Medulla oblongata (tissue), 1 donor: ENCODE data around the gene ALG8.

ENCODE experiments used
- DNase-seq: peaks from one replicate; pipeline ENCODE4 v3.0.0-alpha.2; 2015; ENCODE audit errors: extremely low spot score

Gene ALG8

GRCh38 chr11:78160557-78160956, 21.1 kb upstream of the ALG8 start:
- DNase-seq = no peak

GRCh38 chr11:78158987-78159652, 19.7 kb upstream of the ALG8 start:
- peak; percentile 73 for DNase-seq

GRCh38 chr11:78156127-78156844, 16.9 kb upstream of the ALG8 start:
- no peak for DNase-seq

GRCh38 chr11:78151804-78152203, 12.4 kb upstream of the ALG8 start:
- DNase-seq = no peak

GRCh38 chr11:78150754-78151153, 11.3 kb upstream of the ALG8 start:
- no peak for DNase-seq

GRCh38 chr11:78150346-78150745, 10.9 kb upstream of the ALG8 start:
- DNase-seq = no peak

- peak; percentile 73 for DNase-seq
Measured at GRCh38 chr11:78149646-78150045, 10.2 kb upstream of the ALG8 start.

GRCh38 chr11:78147807-78148206, 8.4 kb upstream of the ALG8 start:
- DNase-seq = no peak

GRCh38 chr11:78145511-78146025, 6.1 kb upstream of the ALG8 start:
- no peak for DNase-seq

GRCh38 chr11:78140392-78141077, 1.1 kb upstream of the ALG8 start:
- no peak for DNase-seq

GRCh38 chr11:78138694-78139421, 568 bp downstream of the ALG8 start:
- no peak for DNase-seq

- no peak for DNase-seq
Measured at GRCh38 chr11:78138291-78138690, 1.1 kb downstream of the ALG8 start.

GRCh38 chr11:78132475-78132874, 7.0 kb downstream of the ALG8 start:
- DNase-seq = no peak

- DNase-seq = no peak
Measured at GRCh38 chr11:78131956-78132355, 7.5 kb downstream of the ALG8 start.

GRCh38 chr11:78127403-78127802, 12.0 kb downstream of the ALG8 start:
- DNase-seq = no peak

- no peak for DNase-seq
Measured at GRCh38 chr11:78112582-78113275, 26.7 kb downstream of the ALG8 start.

GRCh38 chr11:78111298-78111697, 28.1 kb downstream of the ALG8 start:
- DNase-seq = no peak

GRCh38 chr11:78110830-78111229, 28.6 kb downstream of the ALG8 start:
- no peak for DNase-seq

- no peak for DNase-seq
Measured at GRCh38 chr11:78110351-78110750, 29.1 kb downstream of the ALG8 start.

- no peak for DNase-seq
Measured at GRCh38 chr11:78109081-78110015, 30.1 kb downstream of the ALG8 start.
